Measurements from ENCODE around the gene NFIX. TPM values are rescaled to one million over a fixed set of nuclear protein-coding genes. Genes with fewer than 3 reads are reported as not detected.
A peak's percentile ranks its signal among the peaks of the same experiment; 100 is the strongest.

The NFIX gene
- total and polyA plus RNA-seq, 4 donors, result 26.0 to 190 (median 89.6) TPM

DNA sequence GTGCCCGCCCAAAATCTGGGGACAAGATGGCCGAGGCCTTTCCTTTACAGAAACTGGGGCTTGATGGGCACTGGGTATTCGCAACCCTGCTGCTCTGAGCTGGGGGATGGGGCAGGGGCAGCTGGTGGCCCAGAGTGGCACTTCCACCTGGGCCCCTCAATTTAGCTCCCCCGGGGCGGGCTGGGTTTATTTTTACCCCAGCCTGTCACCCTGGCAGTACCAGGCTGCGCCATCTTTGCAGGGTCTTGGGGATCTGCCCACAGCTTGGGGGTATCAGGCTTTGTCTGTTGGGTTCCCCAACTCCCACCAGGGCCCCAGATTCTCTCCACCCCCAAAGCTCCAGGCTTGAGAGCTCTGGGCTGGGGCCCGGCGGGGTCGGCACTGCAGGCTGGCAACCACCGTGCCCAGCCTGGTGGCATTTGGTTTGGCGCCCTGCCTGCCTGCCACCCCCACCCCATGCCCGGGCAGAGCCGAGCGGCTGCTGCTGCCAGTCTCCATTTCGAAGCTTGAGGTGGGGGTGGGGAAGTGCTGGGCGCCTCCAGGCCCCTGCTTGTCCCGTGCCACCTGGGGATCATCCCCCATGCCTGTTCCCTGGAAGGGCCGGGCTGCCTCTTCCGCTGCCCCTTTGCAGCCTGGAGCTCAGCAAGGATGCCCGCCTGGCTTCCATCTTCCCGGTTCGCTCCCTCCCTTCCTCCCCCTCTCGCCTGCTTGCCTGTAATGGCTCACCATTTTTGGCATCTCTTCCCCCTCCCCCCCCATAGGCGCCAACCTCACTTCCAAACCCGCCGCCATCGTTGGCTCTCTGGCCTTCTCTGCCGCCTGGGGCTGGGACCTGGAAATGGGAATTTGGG, 11.4 kb downstream of the NFIX start:
- H3K4me1 ChIP-seq (ENCODE audit: control insufficient read depth in 5 of 5, insufficient read depth in 5 of 5, low read length in 5 of 5), result peaks cover 0 to 60% (median 37%) of the 10 kb centered on the region in 5 donors
- no peak overlapping the region for H3K9ac ChIP-seq (ENCODE audit: insufficient read depth in 1 of 2, low read length in 2 of 2)
- H3K4me3 ChIP-seq, result no peak overlapping the region
- peaks cover 0 to 11% (median 3%) of the 10 kb centered on the region in 4 donors for H3K36me3 ChIP-seq (ENCODE audit: control insufficient read depth in 4 of 4, insufficient read depth in 4 of 4, low read length in 4 of 4)
- TF ChIP-seq, protein P1, sequence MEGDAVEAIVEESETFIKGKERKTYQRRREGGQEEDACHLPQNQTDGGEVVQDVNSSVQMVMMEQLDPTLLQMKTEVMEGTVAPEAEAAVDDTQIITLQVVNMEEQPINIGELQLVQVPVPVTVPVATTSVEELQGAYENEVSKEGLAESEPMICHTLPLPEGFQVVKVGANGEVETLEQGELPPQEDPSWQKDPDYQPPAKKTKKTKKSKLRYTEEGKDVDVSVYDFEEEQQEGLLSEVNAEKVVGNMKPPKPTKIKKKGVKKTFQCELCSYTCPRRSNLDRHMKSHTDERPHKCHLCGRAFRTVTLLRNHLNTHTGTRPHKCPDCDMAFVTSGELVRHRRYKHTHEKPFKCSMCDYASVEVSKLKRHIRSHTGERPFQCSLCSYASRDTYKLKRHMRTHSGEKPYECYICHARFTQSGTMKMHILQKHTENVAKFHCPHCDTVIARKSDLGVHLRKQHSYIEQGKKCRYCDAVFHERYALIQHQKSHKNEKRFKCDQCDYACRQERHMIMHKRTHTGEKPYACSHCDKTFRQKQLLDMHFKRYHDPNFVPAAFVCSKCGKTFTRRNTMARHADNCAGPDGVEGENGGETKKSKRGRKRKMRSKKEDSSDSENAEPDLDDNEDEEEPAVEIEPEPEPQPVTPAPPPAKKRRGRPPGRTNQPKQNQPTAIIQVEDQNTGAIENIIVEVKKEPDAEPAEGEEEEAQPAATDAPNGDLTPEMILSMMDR (IDR thresholded peaks at IDR 0.05; ENCODE audit: control extremely low read depth, extremely low read depth), result no peak
- H3K27ac ChIP-seq (ENCODE audit: low read depth in 1 of 2, low read length in 1 of 2), result peak overlapping the region in 1 of 2 donors; percentile 88
- peaks cover 0 to 10% (median 0%) of the 10 kb centered on the region in 3 donors for H3K27me3 ChIP-seq (ENCODE audit: control insufficient read depth in 3 of 3, insufficient read depth in 3 of 3, low read length in 2 of 3)
- DNase-seq (no peak), ATAC-seq (ENCODE audit: insufficient read depth, low FRiP score) (no peak)
- no peaks in the 10 kb centered on the region for H3K9me3 ChIP-seq (ENCODE audit: control insufficient read depth in 4 of 4, insufficient read depth in 3 of 4, low read length in 3 of 4)
- WGBS, 2 donors, result 63 to 76% methylated on average over 23 to 28 of the region's 28 CpGs

DNA sequence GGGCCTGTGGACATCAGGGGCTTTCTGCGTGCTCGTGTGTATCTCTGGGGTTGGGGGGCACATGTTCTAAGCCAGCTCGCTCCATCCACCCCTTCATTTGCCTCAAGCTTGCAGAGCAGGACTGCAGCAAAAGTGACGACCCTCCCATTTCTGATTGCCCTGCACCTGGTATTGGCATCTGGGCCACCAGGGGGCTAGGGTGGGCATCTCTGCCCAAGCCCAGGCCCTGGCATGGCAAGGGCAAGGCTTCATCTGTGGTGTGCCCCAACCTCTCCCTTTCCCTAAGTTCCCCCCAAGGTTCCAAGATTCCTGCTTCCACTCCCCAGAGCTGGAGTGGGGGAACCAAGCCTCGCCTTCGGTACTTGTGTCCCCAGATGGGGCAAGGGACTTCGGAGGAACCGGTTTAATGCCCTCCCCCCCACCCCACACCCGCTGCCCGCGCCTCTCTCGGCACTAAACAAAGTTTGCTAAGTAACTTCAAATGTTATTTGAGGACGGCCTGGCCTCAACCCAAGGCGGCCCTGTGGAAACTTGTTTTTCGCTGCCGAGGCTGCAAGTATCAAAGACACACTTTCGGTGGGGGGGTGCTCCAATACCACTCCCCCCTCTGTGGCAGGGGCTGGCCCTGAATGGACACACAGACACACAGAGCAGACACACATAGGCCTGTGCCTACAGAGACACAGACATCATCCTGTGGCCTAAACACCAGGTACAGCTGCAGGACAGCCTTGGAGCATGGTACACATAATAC, 12.2 kb downstream of the NFIX start:
- DNase-seq, result peak; percentile 76 to 91 (median 81)

GRCh38 chr19:13008926-13009787, 13.9 kb downstream of the NFIX start:
- ATAC-seq (ENCODE audit: insufficient read depth, low FRiP score) (no peak), DNase-seq (no peak)
- 77 to 89% methylated on average over 28 of the region's 28 CpGs for WGBS, 2 donors
- Histone ChIP-seq H3K4me1 (ENCODE audit: control insufficient read depth in 5 of 5, insufficient read depth in 5 of 5, low read length in 5 of 5) (peaks cover 0 to 65% (median 37%) of the 10 kb centered on the region in 5 donors), H3K27ac (ENCODE audit: low read depth in 1 of 2, low read length in 1 of 2) (peak overlapping the region in 1 of 2 donors; percentile 59), H3K36me3 (ENCODE audit: control insufficient read depth in 4 of 4, insufficient read depth in 4 of 4, low read length in 4 of 4) (peaks cover 0 to 11% (median 1%) of the 10 kb centered on the region in 4 donors), H3K9me3 (ENCODE audit: control insufficient read depth in 4 of 4, insufficient read depth in 3 of 4, low read length in 3 of 4) (no peaks in the 10 kb centered on the region), H3K27me3 (ENCODE audit: control insufficient read depth in 3 of 3, insufficient read depth in 3 of 3, low read length in 2 of 3) (peaks cover 0 to 19% (median 0%) of the 10 kb centered on the region in 3 donors), H3K4me3 (no peak overlapping the region), H3K9ac (ENCODE audit: insufficient read depth in 1 of 2, low read length in 2 of 2) (no peak overlapping the region)
- TF ChIP-seq, protein P1 (IDR thresholded peaks at IDR 0.05; ENCODE audit: control extremely low read depth, extremely low read depth), result no peak

More for the DNA sequence above, 12.2 kb downstream of the NFIX start:
- TF ChIP-seq, protein P1 (IDR thresholded peaks at IDR 0.05; ENCODE audit: control extremely low read depth, extremely low read depth), result no peak
- ATAC-seq (ENCODE audit: insufficient read depth, low FRiP score), result peak; percentile 16
- Histone ChIP-seq H3K27ac (ENCODE audit: low read depth in 1 of 2, low read length in 1 of 2) (peak overlapping the region in 1 of 2 donors; percentile 88), H3K4me1 (ENCODE audit: control insufficient read depth in 5 of 5, insufficient read depth in 5 of 5, low read length in 5 of 5) (peaks cover 0 to 61% (median 39%) of the 10 kb centered on the region in 5 donors), H3K27me3 (ENCODE audit: control insufficient read depth in 3 of 3, insufficient read depth in 3 of 3, low read length in 2 of 3) (peaks cover 0 to 18% (median 0%) of the 10 kb centered on the region in 3 donors), H3K9ac (ENCODE audit: insufficient read depth in 1 of 2, low read length in 2 of 2) (peak overlapping the region in 1 of 2 donors; percentile 63), H3K9me3 (ENCODE audit: control insufficient read depth in 4 of 4, insufficient read depth in 3 of 4, low read length in 3 of 4) (no peaks in the 10 kb centered on the region), H3K4me3 (no peak overlapping the region), H3K36me3 (ENCODE audit: control insufficient read depth in 4 of 4, insufficient read depth in 4 of 4, low read length in 4 of 4) (peaks cover 0 to 11% (median 3%) of the 10 kb centered on the region in 4 donors)
- 49 to 70% methylated on average over 17 of the region's 17 CpGs for WGBS, 2 donors
